ENCODE results near the gene ECHDC1.

ECHDC1 gene

DNA sequence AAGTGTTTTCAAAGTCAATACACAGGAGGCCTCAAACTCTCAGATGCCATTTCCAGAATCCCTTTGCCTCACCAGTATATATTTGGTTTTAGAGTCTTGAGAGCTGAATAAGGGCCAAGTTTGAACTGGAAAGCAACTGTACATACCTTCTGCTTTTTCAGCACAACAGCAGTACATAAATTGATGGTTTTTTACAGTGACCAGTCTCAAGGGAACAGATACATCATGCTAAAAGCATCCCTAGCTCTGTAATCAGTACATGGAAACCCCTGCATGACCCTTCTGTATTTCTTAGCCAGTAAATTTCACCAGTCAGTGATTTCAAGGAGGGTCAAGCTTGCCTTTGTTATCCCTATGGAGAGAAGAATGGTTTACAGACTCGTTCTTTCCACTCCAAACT is 40.6 kb upstream of the ECHDC1 start:
- H3K4me3 ChIP-seq (ENCODE audit: low read length), result no peak overlapping the region
- TF ChIP-seq, protein P1, sequence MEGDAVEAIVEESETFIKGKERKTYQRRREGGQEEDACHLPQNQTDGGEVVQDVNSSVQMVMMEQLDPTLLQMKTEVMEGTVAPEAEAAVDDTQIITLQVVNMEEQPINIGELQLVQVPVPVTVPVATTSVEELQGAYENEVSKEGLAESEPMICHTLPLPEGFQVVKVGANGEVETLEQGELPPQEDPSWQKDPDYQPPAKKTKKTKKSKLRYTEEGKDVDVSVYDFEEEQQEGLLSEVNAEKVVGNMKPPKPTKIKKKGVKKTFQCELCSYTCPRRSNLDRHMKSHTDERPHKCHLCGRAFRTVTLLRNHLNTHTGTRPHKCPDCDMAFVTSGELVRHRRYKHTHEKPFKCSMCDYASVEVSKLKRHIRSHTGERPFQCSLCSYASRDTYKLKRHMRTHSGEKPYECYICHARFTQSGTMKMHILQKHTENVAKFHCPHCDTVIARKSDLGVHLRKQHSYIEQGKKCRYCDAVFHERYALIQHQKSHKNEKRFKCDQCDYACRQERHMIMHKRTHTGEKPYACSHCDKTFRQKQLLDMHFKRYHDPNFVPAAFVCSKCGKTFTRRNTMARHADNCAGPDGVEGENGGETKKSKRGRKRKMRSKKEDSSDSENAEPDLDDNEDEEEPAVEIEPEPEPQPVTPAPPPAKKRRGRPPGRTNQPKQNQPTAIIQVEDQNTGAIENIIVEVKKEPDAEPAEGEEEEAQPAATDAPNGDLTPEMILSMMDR (conservative IDR thresholded peaks at IDR 0.05; ENCODE audit: low read length), result no peak
- DNase-seq (ENCODE audit: low read depth), result peak; percentile 44

DNA sequence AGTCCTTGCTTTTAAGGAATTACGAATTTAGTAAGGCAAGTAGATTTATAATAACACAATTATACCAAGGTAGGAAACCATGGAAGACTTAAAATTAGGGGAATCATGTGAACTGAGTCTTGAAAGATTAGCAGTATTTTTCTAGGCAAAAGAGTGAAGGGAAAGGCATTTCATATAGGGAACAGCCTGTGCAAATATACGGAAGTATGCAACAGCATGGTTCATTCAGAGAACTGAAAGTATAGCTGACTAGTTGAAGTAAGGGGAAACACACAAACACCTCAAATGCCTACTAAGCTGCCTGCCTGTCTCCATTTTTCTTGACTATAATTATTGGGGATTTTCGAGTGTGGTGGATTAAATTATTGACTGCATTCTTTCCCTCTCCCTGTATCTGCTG is 39.0 kb upstream of the ECHDC1 start:
- no peak overlapping the region for H3K4me3 ChIP-seq (ENCODE audit: low read length)

DNA sequence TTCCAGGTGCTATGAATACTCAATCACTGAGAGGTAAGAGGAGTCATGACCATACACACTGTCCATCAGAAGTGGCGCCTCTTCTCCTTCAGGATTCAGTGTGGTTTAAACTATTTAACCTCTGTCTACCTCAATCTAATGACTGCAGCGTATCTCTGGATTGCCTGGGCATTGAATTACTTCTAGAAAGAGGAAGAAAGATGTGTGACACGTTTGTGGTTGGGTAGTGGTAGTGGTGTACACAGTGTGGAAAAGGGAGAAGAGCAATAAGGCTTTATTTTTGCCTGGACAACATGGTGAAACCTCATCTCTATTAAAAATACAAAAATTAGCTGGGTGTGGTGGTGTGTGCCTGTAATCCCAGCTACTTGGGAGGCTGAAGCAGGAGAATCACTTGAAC is 38.0 kb upstream of the ECHDC1 start:
- no peak for DNase-seq (ENCODE audit: low read depth)
- TF ChIP-seq, protein P1 (conservative IDR thresholded peaks at IDR 0.05; ENCODE audit: low read length), result no peak
- H3K4me3 ChIP-seq (ENCODE audit: low read length), result no peak overlapping the region

More for the DNA sequence above, 39.0 kb upstream of the ECHDC1 start:
- TF ChIP-seq, protein P1 (conservative IDR thresholded peaks at IDR 0.05; ENCODE audit: low read length), result no peak
- no peak for DNase-seq (ENCODE audit: low read depth)

DNA sequence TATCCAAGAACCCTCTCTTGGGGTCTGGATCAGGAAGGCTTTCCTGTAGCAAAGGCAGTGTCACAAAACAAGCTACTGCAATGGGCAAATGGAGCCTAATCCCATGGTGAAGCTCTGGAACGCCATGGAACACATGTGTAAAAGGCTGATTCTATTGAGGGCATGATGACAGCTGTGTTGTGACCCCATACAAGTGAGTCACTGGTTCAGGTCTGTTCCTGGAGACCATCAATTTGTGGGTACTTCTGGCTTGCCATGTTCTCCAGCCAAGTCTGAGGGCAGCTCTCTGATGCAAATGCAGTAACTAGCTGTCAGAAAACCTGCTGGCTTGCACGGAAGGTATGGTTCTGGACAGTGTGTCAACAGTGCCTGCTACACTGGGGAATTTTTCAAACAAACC is 33.3 kb upstream of the ECHDC1 start:
- DNase-seq (ENCODE audit: low read depth), result no peak
- TF ChIP-seq, protein P1 (conservative IDR thresholded peaks at IDR 0.05; ENCODE audit: low read length), result no peak
- no peak overlapping the region for H3K4me3 ChIP-seq (ENCODE audit: low read length)

DNA sequence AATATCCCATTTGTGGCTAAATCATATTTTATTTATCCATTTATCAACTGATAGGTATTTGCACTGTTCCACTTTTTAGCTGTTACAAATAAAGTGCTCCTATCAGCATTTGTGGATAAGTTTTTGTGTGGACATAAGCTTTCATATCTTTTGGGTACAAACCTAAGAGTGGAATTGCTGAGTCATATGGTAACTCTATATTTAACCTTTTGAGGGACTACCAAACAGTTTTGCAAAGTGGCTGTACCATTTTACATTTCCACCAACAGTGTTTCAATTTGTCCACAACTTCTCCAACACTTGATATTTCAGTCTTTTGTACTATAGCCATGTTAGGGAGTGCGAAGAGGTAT is 23.6 kb upstream of the ECHDC1 start:
- H3K4me3 ChIP-seq (ENCODE audit: low read length), result no peak overlapping the region
- TF ChIP-seq, protein P1 (conservative IDR thresholded peaks at IDR 0.05; ENCODE audit: low read length), result no peak
- DNase-seq (ENCODE audit: low read depth), result no peak

DNA sequence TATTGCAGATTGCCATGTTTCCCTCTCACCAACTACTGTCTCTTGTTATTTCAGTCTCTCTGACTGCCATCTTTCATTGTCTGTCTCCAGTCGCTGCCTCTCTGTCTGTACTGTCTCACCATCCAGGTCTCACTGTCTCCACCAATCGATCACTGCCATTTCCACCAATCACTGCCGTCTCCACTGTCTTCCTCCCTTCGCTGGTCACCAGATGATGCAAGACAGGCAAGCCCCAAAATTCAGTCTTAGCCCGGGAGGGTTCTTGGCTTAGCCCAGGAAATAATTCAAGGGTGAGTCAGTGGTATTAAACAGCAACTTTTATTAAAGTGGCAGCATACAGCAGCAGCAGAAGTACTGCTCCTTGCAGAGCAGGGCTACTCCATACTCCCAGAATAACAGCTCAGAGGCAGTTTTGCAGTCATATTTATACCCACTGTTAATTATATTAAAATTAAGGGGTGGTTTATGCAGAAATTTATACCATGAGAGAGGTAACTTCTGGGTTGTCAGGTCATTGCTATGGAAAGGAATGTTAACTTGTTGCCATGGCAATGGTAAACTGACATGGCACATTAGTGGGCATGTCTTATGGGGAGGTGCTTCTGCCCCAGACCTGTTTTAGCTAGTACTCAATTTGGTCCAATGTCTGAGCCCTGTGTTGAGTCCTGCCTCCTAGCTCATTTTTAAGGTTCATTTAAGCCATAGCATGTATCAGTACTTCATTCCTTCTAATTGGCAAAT is 23.0 kb upstream of the ECHDC1 start:
- DNase-seq (ENCODE audit: low read depth), result peak; percentile 97
- TF ChIP-seq, protein P1 (conservative IDR thresholded peaks at IDR 0.05; ENCODE audit: low read length), result no peak
- H3K4me3 ChIP-seq (ENCODE audit: low read length), result peak overlapping the region; percentile 28

DNA sequence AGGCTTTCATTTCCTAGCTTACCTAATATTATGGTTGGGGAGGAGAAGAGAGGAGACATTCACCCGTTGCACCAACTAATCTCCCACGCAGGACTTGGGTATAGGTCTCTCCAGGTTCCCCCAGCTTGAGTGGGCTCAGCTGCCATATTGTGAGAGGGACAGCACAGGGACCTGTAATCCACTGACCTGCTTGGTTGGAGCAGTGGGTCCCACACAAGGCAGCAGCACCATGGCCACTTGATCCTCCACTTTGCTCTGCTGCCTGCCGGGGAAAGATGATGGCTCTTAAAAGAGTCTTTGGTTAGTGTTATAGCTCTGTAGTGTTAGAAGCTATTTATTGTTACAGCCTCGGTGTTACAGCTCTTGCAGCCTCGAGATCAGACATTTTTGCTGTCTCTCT is 22.5 kb upstream of the ECHDC1 start:
- peak overlapping the region; percentile 28 for H3K4me3 ChIP-seq (ENCODE audit: low read length)
- TF ChIP-seq, protein P1 (conservative IDR thresholded peaks at IDR 0.05; ENCODE audit: low read length), result no peak
- no peak for DNase-seq (ENCODE audit: low read depth)

All from AG10803 (cell line).